Measurements from ENCODE around the gene DRD4.

DNA sequence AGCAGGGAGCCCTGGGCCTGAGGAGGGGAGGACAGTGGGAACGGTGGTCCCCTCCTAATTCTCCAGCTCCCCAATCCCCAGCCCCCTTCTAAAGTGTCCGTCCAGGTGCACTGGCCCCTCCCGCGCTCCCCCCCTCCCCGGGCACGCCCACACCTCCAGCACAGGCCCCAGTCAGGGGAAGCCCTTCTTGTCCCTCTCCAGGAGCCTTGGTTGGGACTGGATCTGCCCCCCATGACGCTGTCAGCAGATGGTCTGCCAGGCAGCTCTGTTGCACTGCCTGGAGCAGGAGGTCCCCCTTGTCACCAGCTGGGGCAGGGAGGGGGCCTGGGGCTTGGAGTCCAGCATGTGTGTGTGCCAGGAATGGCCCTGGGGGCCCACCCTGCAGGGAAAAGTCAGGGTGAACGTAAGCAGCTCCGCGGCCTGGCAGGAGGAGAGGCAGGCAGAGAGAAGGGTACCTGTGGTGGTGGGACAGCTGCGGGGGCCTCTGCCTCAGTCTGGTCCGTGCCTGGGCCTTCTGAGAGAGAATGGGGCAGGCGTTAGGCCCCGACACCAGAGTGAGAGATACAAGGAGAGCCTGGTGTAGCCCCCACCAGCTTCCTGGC, 22.9 kb upstream of the DRD4 start:
- TF ChIP-seq EZH2phosphoT487 (IDR thresholded peaks at IDR 0.05; ENCODE audit: borderline replicate concordance, low read length), result no peak
- TF ChIP-seq, protein P1, sequence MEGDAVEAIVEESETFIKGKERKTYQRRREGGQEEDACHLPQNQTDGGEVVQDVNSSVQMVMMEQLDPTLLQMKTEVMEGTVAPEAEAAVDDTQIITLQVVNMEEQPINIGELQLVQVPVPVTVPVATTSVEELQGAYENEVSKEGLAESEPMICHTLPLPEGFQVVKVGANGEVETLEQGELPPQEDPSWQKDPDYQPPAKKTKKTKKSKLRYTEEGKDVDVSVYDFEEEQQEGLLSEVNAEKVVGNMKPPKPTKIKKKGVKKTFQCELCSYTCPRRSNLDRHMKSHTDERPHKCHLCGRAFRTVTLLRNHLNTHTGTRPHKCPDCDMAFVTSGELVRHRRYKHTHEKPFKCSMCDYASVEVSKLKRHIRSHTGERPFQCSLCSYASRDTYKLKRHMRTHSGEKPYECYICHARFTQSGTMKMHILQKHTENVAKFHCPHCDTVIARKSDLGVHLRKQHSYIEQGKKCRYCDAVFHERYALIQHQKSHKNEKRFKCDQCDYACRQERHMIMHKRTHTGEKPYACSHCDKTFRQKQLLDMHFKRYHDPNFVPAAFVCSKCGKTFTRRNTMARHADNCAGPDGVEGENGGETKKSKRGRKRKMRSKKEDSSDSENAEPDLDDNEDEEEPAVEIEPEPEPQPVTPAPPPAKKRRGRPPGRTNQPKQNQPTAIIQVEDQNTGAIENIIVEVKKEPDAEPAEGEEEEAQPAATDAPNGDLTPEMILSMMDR (IDR thresholded peaks at IDR 0.05; ENCODE audit: low read depth, low read length, poor library complexity, severe bottlenecking), result no peak
